PC-9 (cell line): ENCODE results near the gene CLDN14. TPM values are rescaled to one million over a fixed set of nuclear protein-coding genes. Genes with fewer than 3 reads are reported as not detected.

Source experiments
- BruUV-seq: library from RNA; stranded (reverse); fragments of 400-500 nt; replicated peaks from 2 replicates; lab custom pipeline; 2021; lab: Mats Ljungman, UMichigan
- CTCF ChIA-PET: fragments of 300-600 bp; sonication (Branson Sonifier 250); formaldehyde crosslinking; loops from one replicate; lab custom pipeline; 2022; ENCODE audit warnings: antibody characterized with exemption; lab: Charles Lee
- POLR2A ChIA-PET: fragments of 300-600 bp; sonication (Branson Sonifier 250); formaldehyde crosslinking; loops from one replicate; lab custom pipeline; 2022; ENCODE audit warnings: antibody characterized with exemption; ENCODE audit not compliant: unreplicated experiment; lab: Charles Lee
- DNase-seq, 2 experiments: peaks; one replicate each; pipeline versions ENCODE4 v3.0.0 to v3.0.0-alpha.2; 2015 to 2022; ENCODE audit warnings: mixed read lengths in 1 of 2
- H2AFZ ChIP-seq: fragments of 200-600 bp; sonication (generic); 2 replicates; pipeline ENCODE4 v1.8.1; 2017; ENCODE audit warnings: antibody characterized with exemption
- H3F3A ChIP-seq: fragments of 200-600 bp; sonication (generic); 2 replicates; pipeline ENCODE4 v1.8.1; 2017; ENCODE audit warnings: antibody characterized with exemption, mild to moderate bottlenecking, low read depth; ENCODE audit not compliant: insufficient read depth
- H3K27ac ChIP-seq: fragments of 200-600 bp; sonication (generic); 2 replicates; pipeline ENCODE4 v1.6.1; 2016; ENCODE audit warnings: mixed run types
- H3K27me3 ChIP-seq: fragments of 200-600 bp; sonication (generic); 2 replicates; pipeline ENCODE4 v1.6.1; 2016; ENCODE audit warnings: low read depth, mixed run types; ENCODE audit not compliant: insufficient read depth
- H3K36me3 ChIP-seq: fragments of 200-600 bp; sonication (generic); 2 replicates; pipeline ENCODE4 v1.6.1; 2016; ENCODE audit warnings: low read depth, mixed run types
- H3K4me1 ChIP-seq: fragments of 200-600 bp; sonication (generic); replicated peaks from 2 replicates; pipeline ENCODE4 v1.6.1; 2016; ENCODE audit warnings: mixed run types; ENCODE audit not compliant: insufficient read depth
- H3K4me2 ChIP-seq: fragments of 200-600 bp; sonication (generic); 2 replicates; pipeline ENCODE4 v1.6.1; 2017; ENCODE audit warnings: mixed run types
- H3K4me3 ChIP-seq: fragments of 200-600 bp; sonication (generic); 2 replicates; pipeline ENCODE4 v1.6.1; 2016; ENCODE audit warnings: mixed run types
- H3K79me2 ChIP-seq: fragments of 200-600 bp; sonication (generic); 2 replicates; pipeline ENCODE4 v1.6.1; 2017; ENCODE audit warnings: low read depth, mixed run types
- H3K9me2 ChIP-seq: fragments of 200-600 bp; sonication (generic); 2 replicates; pipeline ENCODE4 v1.8.1; 2017; ENCODE audit warnings: mild to moderate bottlenecking; ENCODE audit not compliant: insufficient read depth
- H3K9me3 ChIP-seq: fragments of 200-600 bp; sonication (generic); 2 replicates; pipeline ENCODE4 v1.8.1; 2016; ENCODE audit warnings: low read depth; ENCODE audit not compliant: insufficient read depth
- H4K20me1 ChIP-seq: fragments of 200-600 bp; sonication (generic); 2 replicates; pipeline ENCODE4 v1.8.1; 2017; ENCODE audit not compliant: insufficient read depth
- CTCF ChIP-seq: fragments of 200-600 bp; sonication (generic); conservative IDR thresholded peaks from 2 replicates; pipeline ENCODE4 v1.6.1; 2017; ENCODE audit warnings: mixed run types, antibody characterized with exemption, mild to moderate bottlenecking, moderate library complexity
- EZH2 ChIP-seq: fragments of 200-600 bp; sonication (generic); IDR thresholded peaks from 2 replicates; pipeline ENCODE4 v1.8.0; 2017; ENCODE audit warnings: antibody characterized with exemption, low read depth
- intact Hi-C: fragments of 100-400 bp; cut with micrococcal nuclease; formaldehyde crosslinking; loops from one replicate; pipeline ENCODE4 v1.10.0; 2022; ENCODE audit not compliant: unreplicated experiment
- total RNA-seq: library from RNA; stranded (reverse); gene quantifications from 2 replicates; pipeline ENCODE4 v1.2.3, GENCODE V29; 2021

Gene CLDN14
- total RNA-seq, 1 experiment from 2014 or later: not detected

DNA sequence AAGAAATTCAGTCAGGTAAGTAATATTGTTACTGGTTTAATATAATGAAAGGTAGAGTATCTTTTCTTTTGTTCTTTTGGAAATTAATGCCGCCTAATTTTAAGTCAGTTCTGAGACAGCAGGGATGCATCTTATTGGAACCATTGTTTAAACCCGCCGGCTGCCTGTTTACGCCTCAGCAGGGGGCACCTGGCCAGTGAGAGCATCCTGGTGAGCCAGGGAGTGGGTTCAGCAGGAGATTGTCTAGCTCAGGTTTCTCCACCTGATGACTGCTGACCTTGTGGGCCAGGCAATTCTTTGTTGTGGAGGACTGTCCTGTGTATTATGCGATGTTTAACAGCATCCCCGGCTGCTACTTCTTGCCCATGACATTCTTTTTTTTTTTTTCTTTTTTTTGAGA lies 64.5 kb downstream of the CLDN14 start:
- H3K27me3 ChIP-seq: no peaks in the 10 kb centered on the region
- intact Hi-C loops: no loop called here
- no peak overlapping the region for H3K27ac ChIP-seq
- no peak for DNase-seq
- no peaks in the 10 kb centered on the region for H3K4me1 ChIP-seq
- H3K4me2 ChIP-seq: no peak overlapping the region
- ChIA-PET POLR2A (interaction anchor here (0.6 kb wide), 1 partner anchor 79 kb away, joined by 5 read pairs; no protein-coding TSS in a partner anchor), CTCF (no interaction called here)
- H3K9me3 ChIP-seq: no peaks in the 10 kb centered on the region
- H3K36me3 ChIP-seq: no peaks in the 10 kb centered on the region
- H3K79me2 ChIP-seq: no peaks in the 10 kb centered on the region
- BruUV-seq: no TSS peak
- no peaks in the 10 kb centered on the region for H3K9me2 ChIP-seq
- H2AFZ ChIP-seq: no peak overlapping the region
- no peaks in the 10 kb centered on the region for H4K20me1 ChIP-seq
- no peaks in the 10 kb centered on the region for H3F3A ChIP-seq
- TF ChIP-seq CTCF (no peak), EZH2 (no peak)
- no peak overlapping the region for H3K4me3 ChIP-seq

DNA sequence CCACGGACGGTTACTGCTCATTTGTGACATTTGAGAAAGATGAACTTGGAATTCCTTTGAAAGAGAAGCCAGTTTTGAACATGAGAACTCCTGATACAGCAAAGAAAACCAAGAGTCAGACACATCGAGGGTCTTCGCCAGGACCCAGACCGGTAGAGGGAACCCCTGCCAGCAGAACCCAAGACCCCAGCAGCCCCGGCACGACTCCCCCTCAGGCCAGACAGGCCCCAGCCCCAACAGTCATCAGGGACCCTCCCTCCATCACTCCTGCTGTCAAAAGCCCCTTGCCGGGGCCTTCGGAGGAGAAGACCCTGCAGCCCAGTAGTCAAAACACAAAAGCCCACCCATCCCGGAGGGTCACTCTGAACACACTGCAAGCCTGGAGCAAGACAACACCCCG lies 67.0 kb downstream of the CLDN14 start:
- no peak overlapping the region for H3K4me2 ChIP-seq
- no TSS peak for BruUV-seq
- no peak overlapping the region for H3K27ac ChIP-seq
- H3K4me3 ChIP-seq: no peak overlapping the region
- no peaks in the 10 kb centered on the region for H3K79me2 ChIP-seq
- intact Hi-C loops: no loop called here
- H3F3A ChIP-seq: no peaks in the 10 kb centered on the region
- H3K36me3 ChIP-seq: no peaks in the 10 kb centered on the region
- H3K9me3 ChIP-seq: no peaks in the 10 kb centered on the region
- CTCF ChIA-PET: no interaction called here
- no peaks in the 10 kb centered on the region for H3K27me3 ChIP-seq
- POLR2A ChIA-PET: no interaction called here
- TF ChIP-seq CTCF (no peak), EZH2 (no peak)
- H3K4me1 ChIP-seq: 0 out of 2 replicates have a peak, but pooled peaks cover 9% of the 10 kb centered on the region
- no peak for DNase-seq
- no peaks in the 10 kb centered on the region for H3K9me2 ChIP-seq
- no peaks in the 10 kb centered on the region for H4K20me1 ChIP-seq
- no peak overlapping the region for H2AFZ ChIP-seq

DNA sequence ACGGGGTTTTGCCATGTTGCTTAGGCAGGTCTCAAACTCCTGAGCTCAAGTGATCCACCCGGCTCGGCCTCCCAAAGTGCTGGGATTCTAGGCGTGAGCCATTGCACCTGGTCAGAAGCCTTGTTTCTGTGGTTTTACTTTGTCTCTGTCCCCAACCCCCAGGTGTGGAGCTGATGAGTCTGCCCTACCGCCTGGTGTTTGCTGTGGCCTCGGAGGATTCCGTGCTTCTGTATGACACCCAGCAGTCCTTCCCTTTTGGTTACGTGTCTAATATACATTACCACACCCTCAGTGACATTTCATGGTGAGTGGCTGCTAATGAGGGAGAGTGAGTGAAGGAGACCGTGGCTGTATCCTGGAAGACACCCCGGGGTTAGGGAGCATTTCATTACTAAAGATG lies 68.6 kb downstream of the CLDN14 start:
- CTCF ChIA-PET: no interaction called here

More for the DNA sequence above, 68.6 kb downstream of the CLDN14 start:
- TF ChIP-seq EZH2 (no peak), CTCF (no peak)
- no peaks in the 10 kb centered on the region for H3K79me2 ChIP-seq
- H3K9me3 ChIP-seq: no peaks in the 10 kb centered on the region
- no TSS peak for BruUV-seq
- H3K27me3 ChIP-seq: no peaks in the 10 kb centered on the region
- no peak for DNase-seq
- H3K9me2 ChIP-seq: no peaks in the 10 kb centered on the region
- no peak overlapping the region for H3K4me3 ChIP-seq
- H3K4me1 ChIP-seq: 0 out of 2 replicates have a peak, but pooled peaks cover 9% of the 10 kb centered on the region
- no peaks in the 10 kb centered on the region for H4K20me1 ChIP-seq
- POLR2A ChIA-PET: no interaction called here
- no peaks in the 10 kb centered on the region for H3K36me3 ChIP-seq
- intact Hi-C loops: no loop called here
- no peak overlapping the region for H2AFZ ChIP-seq
- H3F3A ChIP-seq: no peaks in the 10 kb centered on the region
- no peak overlapping the region for H3K27ac ChIP-seq
- H3K4me2 ChIP-seq: no peak overlapping the region

Other genes with a start within 250 kb of the CLDN14 start
- 15.9 and 17.5 TPM in 2 replicates for gene MORC3, start 159.9 kb downstream of the CLDN14 start, total RNA-seq
- 12.9 and 14.1 TPM in 2 replicates for gene CHAF1B, start 94.7 kb downstream of the CLDN14 start, total RNA-seq
- 17.9 and 18.5 TPM in 2 replicates for gene SIM2, start 219.0 kb upstream of the CLDN14 start, total RNA-seq